Measurements from ENCODE around the gene DNAJC12. TPM values are rescaled to one million over a fixed set of nuclear protein-coding genes. Genes with fewer than 3 reads are reported as not detected.

DNAJC12 gene
- polyA plus RNA-seq, 1 of the 3 experiments (the other 2 are of a cell fraction), result 7.9 TPM

DNA sequence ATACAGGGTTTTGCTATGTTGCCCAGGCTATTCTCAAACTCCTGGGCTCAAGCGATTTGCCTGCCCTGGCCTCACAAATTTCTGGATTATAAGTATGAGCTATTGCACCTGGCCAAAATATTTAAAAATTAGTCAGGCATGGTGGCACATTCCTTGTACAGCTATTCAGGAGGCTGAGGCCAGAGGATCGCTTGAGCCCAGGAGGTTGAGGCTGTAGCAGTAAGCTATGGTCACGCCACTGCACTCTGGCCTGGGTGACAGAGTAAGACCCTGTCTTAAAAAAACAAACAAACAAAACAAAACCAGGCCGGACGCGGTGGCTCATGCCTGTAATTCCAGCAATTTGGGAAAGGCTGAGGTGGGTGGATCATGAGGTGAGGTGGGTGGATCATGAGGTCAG lies 32.0 kb upstream of the DNAJC12 start:
- H3K4me3 ChIP-seq (ENCODE audit: low read depth in 2 of 2, low read length in 1 of 2), result no peak overlapping the region
- TF ChIP-seq PBX3 (IDR thresholded peaks at IDR 0.05), result no peak
- no peak for TF ChIP-seq NRF1 (IDR thresholded peaks at IDR 0.05; ENCODE audit: low read depth, low read length)
- no peak for TF ChIP-seq GABPA (IDR thresholded peaks at IDR 0.05; ENCODE audit: low read depth)
- TF ChIP-seq JUND (IDR thresholded peaks at IDR 0.05), result no peak
- no peak for TF ChIP-seq EZH2phosphoT487 (IDR thresholded peaks at IDR 0.05; ENCODE audit: borderline replicate concordance, low read depth)
- no peak for TF ChIP-seq FOSL2 (IDR thresholded peaks at IDR 0.05; ENCODE audit: borderline replicate concordance, low read depth)
- no peak for TF ChIP-seq IRF3 (IDR thresholded peaks at IDR 0.05; ENCODE audit: low read depth, low read length)
- ChIA-PET CTCF (interaction anchor here (3.2 kb wide), 1 partner anchor 14 kb away, joined by 13 read pairs; no protein-coding TSS in a partner anchor), POLR2A (no interaction called here)
- H3K9me2 ChIP-seq, result no peaks in the 10 kb centered on the region
- H3K4me2 ChIP-seq, result no peak overlapping the region
- no peaks in the 10 kb centered on the region for H3K36me3 ChIP-seq (replicated peaks in 1 of 2; ENCODE audit: control insufficient read depth in 1 of 2, insufficient read depth in 2 of 2, low read length in 1 of 2)
- H3K27ac ChIP-seq (ENCODE audit: low read depth in 2 of 2, low read length in 1 of 2), result no peak overlapping the region
- DNase-seq, result no peak
- H3K79me2 ChIP-seq (ENCODE audit: insufficient read depth), result no peaks in the 10 kb centered on the region
- H3K9me3 ChIP-seq, result no peaks in the 10 kb centered on the region
- no peak overlapping the region for H3K9ac ChIP-seq
- H4K20me1 ChIP-seq (ENCODE audit: insufficient read depth), result no peaks in the 10 kb centered on the region
- H3F3A ChIP-seq (replicated peaks; ENCODE audit: insufficient read depth), result no peaks in the 10 kb centered on the region
- no peak overlapping the region for H2AFZ ChIP-seq (ENCODE audit: low read depth)
- H3K27me3 ChIP-seq (ENCODE audit: insufficient read depth), result no peaks in the 10 kb centered on the region
- 94% methylated on average over 6 of the region's 6 CpGs for WGBS (ENCODE audit: low lambda C conversion rate)
- no peaks in the 10 kb centered on the region for H3K4me1 ChIP-seq (ENCODE audit: control insufficient read depth in 1 of 2, insufficient read depth in 2 of 2, low read depth in 1 of 2, low read length in 1 of 2)

DNA sequence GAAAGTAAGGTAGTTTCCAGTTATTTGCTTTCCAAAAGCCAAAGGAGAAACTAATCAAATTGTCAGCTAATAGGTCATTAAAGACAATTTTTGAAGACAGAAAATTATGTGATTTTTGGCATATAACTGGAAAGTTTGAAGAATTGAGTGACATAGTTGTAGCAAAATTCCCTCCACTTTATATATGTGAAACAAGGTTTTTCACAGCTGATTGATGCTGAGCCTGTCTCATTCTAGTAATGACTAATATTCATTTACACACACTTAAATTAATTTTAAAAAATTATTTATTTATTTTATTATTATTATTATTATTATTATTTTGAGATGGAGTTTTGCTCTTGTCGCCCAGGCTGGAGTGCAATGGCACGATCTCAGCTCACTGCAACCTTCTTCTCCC lies 30.1 kb upstream of the DNAJC12 start:
- Histone ChIP-seq H3K79me2 (ENCODE audit: insufficient read depth) (no peaks in the 10 kb centered on the region), H3K36me3 (replicated peaks in 1 of 2; ENCODE audit: control insufficient read depth in 1 of 2, insufficient read depth in 2 of 2, low read length in 1 of 2) (no peaks in the 10 kb centered on the region), H2AFZ (ENCODE audit: low read depth) (no peak overlapping the region), H3F3A (replicated peaks; ENCODE audit: insufficient read depth) (no peaks in the 10 kb centered on the region), H3K27me3 (ENCODE audit: insufficient read depth) (no peaks in the 10 kb centered on the region), H3K4me2 (no peak overlapping the region), H4K20me1 (ENCODE audit: insufficient read depth) (no peaks in the 10 kb centered on the region), H3K4me1 (ENCODE audit: control insufficient read depth in 1 of 2, insufficient read depth in 2 of 2, low read depth in 1 of 2, low read length in 1 of 2) (no peaks in the 10 kb centered on the region; a peak in 1 of 4 replicates), H3K9me2 (no peaks in the 10 kb centered on the region), H3K4me3 (ENCODE audit: low read depth in 2 of 2, low read length in 1 of 2) (no peak overlapping the region), H3K9me3 (no peaks in the 10 kb centered on the region), H3K9ac (no peak overlapping the region), H3K27ac (ENCODE audit: low read depth in 2 of 2, low read length in 1 of 2) (no peak overlapping the region)
- no peak for TF ChIP-seq MEF2A (IDR thresholded peaks at IDR 0.05; ENCODE audit: borderline replicate concordance, low read depth)
- TF ChIP-seq MXI1 (IDR thresholded peaks at IDR 0.05; ENCODE audit: low read depth, low read length), result no peak
- TF ChIP-seq POLR2AphosphoS5 (IDR thresholded peaks at IDR 0.05; ENCODE audit: low read depth, low read length), result no peak
- no peak for TF ChIP-seq GABPA (IDR thresholded peaks at IDR 0.05; ENCODE audit: low read depth)
- no peak for TF ChIP-seq FOXJ3 (CRISPR knock-in tag; IDR thresholded peaks at IDR 0.05)
- TF ChIP-seq, protein P1, sequence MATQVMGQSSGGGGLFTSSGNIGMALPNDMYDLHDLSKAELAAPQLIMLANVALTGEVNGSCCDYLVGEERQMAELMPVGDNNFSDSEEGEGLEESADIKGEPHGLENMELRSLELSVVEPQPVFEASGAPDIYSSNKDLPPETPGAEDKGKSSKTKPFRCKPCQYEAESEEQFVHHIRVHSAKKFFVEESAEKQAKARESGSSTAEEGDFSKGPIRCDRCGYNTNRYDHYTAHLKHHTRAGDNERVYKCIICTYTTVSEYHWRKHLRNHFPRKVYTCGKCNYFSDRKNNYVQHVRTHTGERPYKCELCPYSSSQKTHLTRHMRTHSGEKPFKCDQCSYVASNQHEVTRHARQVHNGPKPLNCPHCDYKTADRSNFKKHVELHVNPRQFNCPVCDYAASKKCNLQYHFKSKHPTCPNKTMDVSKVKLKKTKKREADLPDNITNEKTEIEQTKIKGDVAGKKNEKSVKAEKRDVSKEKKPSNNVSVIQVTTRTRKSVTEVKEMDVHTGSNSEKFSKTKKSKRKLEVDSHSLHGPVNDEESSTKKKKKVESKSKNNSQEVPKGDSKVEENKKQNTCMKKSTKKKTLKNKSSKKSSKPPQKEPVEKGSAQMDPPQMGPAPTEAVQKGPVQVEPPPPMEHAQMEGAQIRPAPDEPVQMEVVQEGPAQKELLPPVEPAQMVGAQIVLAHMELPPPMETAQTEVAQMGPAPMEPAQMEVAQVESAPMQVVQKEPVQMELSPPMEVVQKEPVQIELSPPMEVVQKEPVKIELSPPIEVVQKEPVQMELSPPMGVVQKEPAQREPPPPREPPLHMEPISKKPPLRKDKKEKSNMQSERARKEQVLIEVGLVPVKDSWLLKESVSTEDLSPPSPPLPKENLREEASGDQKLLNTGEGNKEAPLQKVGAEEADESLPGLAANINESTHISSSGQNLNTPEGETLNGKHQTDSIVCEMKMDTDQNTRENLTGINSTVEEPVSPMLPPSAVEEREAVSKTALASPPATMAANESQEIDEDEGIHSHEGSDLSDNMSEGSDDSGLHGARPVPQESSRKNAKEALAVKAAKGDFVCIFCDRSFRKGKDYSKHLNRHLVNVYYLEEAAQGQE (IDR thresholded peaks at IDR 0.05; ENCODE audit: low read depth, low read length), result no peak
- no peak for TF ChIP-seq FOSL2 (IDR thresholded peaks at IDR 0.05; ENCODE audit: borderline replicate concordance, low read depth)
- TF ChIP-seq RFX5 (IDR thresholded peaks at IDR 0.05; ENCODE audit: low read length), result no peak
- no peak for TF ChIP-seq PBX3 (IDR thresholded peaks at IDR 0.05)
- TF ChIP-seq SMC3 (IDR thresholded peaks at IDR 0.05; ENCODE audit: low read depth, low read length), result no peak
- no peak for TF ChIP-seq TAF1 (IDR thresholded peaks at IDR 0.05; ENCODE audit: borderline replicate concordance, low read depth, low read length)
- no peak for TF ChIP-seq RAD21 (IDR thresholded peaks at IDR 0.05; ENCODE audit: low read length)
- no peak for TF ChIP-seq RXRA (IDR thresholded peaks at IDR 0.05; ENCODE audit: borderline replicate concordance, low read depth)
- TF ChIP-seq YY1 (IDR thresholded peaks at IDR 0.05; ENCODE audit: low read depth), result no peak
- no peak for TF ChIP-seq ELF1 (IDR thresholded peaks at IDR 0.05)
- TF ChIP-seq, protein P2, sequence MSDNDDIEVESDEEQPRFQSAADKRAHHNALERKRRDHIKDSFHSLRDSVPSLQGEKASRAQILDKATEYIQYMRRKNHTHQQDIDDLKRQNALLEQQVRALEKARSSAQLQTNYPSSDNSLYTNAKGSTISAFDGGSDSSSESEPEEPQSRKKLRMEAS (IDR thresholded peaks at IDR 0.05; ENCODE audit: low read depth), result no peak
- no peak for TF ChIP-seq TEAD4 (IDR thresholded peaks at IDR 0.05; ENCODE audit: borderline replicate concordance, insufficient read depth)
- TF ChIP-seq NRF1 (IDR thresholded peaks at IDR 0.05; ENCODE audit: low read depth, low read length), result no peak
- TF ChIP-seq TCF12 (IDR thresholded peaks at IDR 0.05), result no peak
- no peak for TF ChIP-seq EZH2phosphoT487 (IDR thresholded peaks at IDR 0.05; ENCODE audit: borderline replicate concordance, low read depth)
- POLR2A ChIA-PET, result no interaction called here
- 82% methylated on average over 2 of the region's 2 CpGs for WGBS (ENCODE audit: low lambda C conversion rate)
- CTCF ChIA-PET, result interaction anchor here (1.5 to 3.2 kb wide), 2 partner anchors 12 to 434 kb away, joined by 4 to 13 read pairs; no protein-coding TSS in a partner anchor
- no peak for DNase-seq
